NCI-H748 treated with DMSO at 0.1 percent for 48 hours (cell line): ENCODE results near the gene DLGAP1.

ENCODE experiments used
- DNase-seq: peaks from one replicate; lab custom pipeline; 2025; lab: John Stamatoyannopoulos, UW

Gene DLGAP1

DNA sequence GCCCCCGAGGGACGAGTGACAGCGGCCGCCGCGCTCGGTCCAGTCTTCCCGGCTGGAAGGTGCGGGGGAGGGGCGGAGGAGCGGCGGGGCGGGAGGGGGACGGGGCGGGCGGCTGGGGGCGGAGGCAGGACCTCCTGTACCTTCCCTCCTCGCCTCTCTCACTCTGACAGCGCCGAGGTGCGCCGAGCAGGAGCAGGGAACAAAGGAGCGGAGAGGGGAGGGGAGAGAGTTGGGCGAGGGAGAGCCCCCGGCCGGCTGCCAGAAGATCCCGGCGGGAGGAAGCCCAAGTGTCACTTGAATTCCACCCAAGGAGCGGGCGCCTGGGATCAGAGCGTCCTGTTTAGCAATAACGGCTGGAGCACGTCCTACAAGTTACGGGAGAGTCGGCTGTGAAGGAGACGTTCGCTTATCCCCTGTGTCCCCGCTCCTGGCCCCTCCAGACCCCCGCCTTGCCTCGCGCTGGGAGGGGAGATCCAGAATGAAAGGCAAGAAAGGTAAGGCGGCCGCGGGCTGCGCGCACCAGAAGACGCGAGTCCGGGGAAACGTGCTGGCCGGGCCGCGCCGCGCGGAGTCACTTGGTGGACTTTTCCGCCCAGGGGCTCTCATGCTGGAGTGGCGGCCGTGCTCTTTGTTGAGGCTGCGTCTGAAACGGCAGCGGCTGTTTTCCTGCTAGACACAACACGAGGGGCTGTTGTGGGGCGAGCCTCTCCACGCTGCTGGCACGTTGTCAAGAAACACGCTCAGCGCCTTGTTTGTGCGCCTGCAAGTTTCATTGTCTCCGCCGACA lies 1004.9 kb downstream of the DLGAP1 start, which contains the start of gene TGIF1:
TSS of gene TGIF1 (plus strand) at position 161 of the 787 bp plus-strand sequence. CDS start at position 479, 318 bp downstream.
- DNase-seq: peak; percentile 65

DNA sequence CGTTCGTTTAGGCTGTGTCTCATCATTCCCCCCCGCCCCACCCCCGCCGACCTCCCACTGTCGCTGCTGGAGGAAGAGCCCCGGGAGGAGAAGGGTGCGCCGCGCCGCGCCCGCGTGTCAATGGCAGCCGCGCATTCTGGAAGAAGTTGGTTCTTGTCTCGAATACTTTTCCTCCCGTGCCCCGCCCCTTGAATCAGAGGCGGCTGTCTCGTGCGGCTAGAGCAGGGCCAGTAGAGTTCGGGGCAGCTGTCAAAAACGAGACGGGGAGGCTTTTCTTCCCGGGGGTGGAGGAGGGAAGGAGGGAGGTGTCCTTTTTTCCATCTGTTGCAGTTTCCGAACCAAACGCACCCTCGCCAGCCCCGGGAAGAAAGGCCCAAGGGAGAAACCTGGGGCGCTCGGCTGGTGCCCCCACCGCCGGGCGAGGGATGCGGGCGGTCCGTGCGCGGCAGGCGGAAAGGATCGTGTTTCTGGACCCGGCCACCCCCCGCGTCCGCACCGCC lies 1005.5 kb downstream of the DLGAP1 start:
- DNase-seq: no peak

DNA sequence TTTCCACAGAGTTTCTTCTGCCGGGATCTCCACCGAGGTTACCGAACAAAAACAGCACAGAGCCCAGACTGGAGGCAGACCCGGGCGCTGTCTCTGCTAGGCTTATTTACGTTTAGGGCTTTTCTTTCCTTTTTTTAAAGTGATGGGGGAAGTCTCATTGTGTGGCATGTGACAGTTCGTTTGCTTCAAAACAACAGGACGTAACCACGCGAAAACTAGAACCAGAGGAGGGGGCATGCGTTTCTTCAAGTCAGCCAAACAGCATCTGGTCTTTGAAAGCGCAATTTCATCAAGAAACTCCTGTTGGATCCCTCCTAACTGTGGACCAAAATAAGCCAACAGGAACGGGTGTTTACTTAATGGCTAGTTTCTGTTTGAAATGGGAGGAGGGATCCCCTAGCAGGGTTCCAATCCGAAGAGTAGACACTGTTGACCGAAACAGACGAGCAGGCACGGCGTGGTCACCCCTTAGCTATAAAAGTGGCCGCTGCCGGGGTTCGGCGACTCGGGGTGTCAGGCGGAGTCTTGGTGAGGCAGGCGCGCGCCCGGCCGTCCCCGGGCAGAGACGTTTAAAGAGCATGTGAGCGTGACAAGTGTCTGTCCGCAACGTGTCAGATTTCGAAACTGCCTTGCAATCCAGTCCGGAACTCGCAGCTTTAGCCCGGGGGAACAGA lies 1006.1 kb downstream of the DLGAP1 start:
- DNase-seq: peak; percentile 48

DNA sequence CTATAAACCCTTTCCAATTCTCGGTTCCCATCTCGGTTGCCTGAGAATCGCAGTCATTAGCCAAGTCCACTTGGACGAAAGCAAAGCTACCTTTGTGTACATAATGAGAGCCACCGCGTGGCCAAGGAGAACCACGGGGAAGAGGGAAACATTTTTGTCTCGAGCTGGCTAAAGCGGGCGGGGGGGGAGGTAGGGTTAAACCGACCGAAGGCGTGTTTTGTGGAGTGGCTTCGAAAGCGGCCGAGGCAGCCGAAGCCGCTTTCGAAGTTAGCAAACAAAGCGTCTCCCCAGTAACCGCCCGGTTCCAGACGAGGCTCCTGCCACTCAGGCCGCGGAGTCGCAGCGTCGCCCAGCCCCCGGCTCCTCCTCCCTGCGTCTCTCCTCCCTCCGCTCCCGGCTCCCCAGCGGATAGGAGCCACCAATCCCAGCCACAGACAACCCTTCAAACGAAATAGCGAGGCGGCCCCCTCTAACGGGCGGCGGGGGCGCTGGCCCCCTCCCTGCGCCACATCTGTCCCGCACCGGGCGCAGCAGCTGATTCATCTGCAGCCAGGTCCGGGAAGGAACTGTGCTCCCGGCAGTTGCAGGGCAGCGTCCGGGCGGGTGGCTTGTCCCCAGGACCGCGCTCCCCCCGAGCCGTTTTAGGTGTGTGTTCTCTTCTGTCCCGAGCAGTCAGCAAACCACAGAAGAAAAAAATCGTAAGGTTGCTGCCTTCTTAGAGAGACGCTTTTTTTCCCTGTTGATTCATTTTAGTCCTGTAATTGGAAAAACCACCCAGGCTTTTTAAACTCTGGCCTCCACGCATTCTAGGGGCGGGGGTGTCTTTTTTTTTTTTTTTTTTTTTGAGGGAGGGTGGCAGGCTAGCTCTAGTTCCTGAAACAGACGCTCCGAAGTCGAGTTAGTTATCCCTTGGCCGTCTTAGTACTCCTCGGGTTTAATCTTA lies 1006.9 kb downstream of the DLGAP1 start:
- DNase-seq: peak; percentile 90

DNA sequence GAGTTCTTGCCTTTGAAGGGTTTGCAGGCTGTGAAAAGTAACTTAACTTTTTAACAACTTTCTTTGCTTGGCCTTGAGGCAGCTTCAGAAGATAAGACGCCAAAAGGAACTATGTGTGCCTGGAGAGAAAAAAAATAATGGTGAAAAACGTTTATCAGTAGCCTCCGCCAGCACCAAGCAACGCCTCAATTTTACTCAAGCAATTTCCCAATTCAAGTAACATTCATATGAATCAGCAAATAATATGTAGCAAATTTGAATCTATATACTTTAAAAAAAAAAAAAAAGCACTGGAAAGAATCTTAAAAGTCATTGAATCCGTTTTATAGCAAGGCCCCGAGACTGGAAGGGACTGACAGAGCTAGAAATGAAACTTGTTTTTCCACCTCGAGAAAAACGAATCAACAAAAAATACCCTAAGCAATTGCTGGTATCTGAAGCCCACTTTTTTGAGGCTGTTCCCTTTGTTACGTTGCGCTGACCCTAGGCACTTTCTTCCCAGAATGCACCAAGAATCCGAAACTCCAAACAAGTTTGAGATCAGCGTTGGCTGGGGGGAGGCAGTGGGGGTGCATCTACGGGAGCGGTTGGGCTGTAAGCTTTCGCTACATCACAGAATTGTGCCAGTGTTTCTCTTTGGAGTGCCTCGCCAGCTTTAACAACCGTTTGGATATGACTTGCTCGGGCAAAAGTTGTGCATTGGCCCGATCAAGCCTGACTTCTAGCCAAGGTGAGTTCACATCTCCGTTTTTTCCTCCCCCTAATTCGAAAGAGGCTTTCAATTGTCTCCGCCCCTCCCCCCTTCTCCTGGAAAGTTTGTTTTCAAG lies 1007.8 kb downstream of the DLGAP1 start:
- no peak for DNase-seq
